ENCODE results near the gene SETBP1. TPM values are rescaled to one million over a fixed set of nuclear protein-coding genes. Genes with fewer than 3 reads are reported as not detected.

SETBP1 gene
- total RNA-seq, 4 donors from 2014 or later = 15.6 to 27.3 (median 19.1) TPM

DNA sequence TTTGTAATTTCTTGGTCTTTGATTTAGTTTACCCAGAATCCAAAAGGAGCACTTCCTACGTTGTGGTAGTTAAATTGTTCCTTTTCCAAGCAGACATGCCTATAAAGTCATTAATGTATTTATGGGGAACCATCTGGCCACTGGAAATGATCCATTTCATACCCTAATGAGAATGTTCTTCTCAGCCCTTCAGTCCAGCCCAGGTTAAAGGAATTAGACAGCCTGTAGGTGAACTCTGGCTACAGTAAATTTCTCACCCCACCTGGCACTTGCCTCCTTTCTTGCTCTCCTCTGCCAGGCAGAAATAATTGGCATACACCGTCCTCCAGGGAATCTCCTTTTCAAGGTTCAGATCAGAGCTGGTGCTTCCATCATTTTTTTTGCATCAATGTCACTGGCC is 121.1 kb downstream of the SETBP1 start:
- TF ChIP-seq CTCF (IDR thresholded peaks at IDR 0.05; ENCODE audit: low read depth) = no peak

GRCh38 chr18:44802508-44802907 is 121.8 kb downstream of the SETBP1 start:
- TF ChIP-seq CTCF (IDR thresholded peaks at IDR 0.05; ENCODE audit: low read depth) = no peak

DNA sequence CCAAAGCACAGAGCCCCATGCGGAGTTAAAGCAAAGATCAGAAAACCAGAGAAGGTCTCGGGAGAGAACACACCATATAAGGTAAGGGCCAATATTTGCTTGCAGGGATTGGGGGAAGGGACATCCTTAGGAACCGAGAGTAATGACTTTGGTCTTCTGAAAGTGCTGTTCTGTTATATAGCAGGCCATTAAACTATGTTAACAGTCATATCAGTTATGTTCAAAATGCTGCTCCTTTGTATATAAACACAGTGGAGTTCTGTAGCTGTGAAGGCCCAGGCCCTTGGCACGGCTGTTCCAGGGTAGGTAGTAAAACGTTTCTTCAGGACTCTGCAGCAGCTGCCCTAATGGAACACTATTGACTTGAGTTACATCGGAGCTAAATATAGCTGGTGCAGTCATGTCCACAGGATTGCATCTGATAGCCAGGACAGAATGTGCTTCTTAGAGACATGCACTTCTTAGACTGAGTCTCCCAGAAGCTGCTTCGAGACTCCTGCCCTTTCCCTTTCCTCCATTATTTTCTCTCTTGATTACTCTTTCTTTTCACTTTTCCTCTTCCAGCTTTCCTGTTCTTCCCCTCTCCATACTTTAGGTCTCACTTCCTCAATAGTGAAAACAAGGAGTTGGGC is 122.4 kb downstream of the SETBP1 start:
- TF ChIP-seq CTCF (IDR thresholded peaks at IDR 0.05; ENCODE audit: low read depth) = no peak

DNA sequence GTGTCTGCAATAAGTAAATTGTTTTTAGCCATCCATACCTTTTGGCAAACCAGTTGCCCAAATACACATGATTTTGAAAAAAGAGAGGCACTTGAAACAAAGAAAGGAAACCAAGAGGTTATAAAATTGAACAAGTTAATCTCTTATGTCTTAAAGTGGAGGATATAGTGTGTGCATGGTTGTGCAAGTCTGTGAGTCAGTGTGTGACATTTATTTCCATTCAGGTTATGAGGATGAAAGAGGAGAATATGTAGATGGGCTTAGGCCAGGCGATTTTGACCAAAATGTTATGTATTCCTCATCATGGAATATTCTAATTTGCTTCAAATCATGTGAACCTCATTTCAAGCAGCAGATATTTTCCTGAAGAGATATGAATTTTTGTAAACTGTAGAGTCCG is 123.3 kb downstream of the SETBP1 start:
- TF ChIP-seq CTCF (IDR thresholded peaks at IDR 0.05; ENCODE audit: low read depth) = no peak

GRCh38 chr18:44805176-44805575 is 124.5 kb downstream of the SETBP1 start:
- TF ChIP-seq CTCF (IDR thresholded peaks at IDR 0.05; ENCODE audit: low read depth) = no peak

DNA sequence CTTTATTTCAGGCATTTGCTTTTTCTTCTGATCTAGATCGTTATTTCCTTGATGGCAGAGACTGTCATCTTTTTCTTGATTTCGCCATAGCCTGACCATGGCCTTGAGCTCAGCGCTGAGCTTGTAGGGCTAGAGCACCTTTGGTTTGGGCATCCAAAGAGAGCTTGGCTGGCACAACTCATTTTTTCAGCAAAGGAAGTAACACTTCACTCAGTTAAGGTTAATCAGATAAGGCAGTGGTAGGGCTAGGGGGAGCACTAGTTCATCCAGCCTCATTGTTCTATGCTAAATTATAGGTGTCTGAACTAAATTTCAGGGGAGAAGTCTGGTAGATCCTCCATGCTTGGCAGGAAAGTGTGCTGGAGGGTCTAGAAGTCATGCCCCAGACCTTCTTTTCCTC is 125.0 kb downstream of the SETBP1 start:
- TF ChIP-seq CTCF (IDR thresholded peaks at IDR 0.05; ENCODE audit: low read depth) = no peak

DNA sequence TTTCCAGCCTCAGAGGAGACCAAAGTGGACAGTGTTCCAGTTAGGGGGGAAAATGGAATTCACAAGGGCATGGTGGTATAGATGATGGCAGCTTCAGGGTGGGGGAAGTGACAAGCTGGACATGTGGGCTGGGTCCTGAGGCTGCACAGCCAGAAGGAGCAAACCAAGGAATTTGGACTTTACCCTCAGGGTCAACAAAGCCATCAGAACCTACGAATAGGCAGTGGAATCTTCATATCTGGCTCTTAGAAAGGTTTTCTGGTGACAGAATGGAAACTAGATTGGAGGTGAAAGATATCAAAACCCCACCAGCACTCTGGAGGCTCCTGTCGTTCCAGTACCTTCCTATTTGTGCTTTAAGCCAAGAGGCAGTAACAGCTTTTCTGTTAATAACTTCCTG is 127.1 kb downstream of the SETBP1 start:
- no peak for TF ChIP-seq CTCF (IDR thresholded peaks at IDR 0.05; ENCODE audit: low read depth)
